ENCODE results near the gene TPD52L1. TPM values are rescaled to one million over a fixed set of nuclear protein-coding genes. Genes with fewer than 3 reads are reported as not detected.

Gene TPD52L1
- total RNA-seq, 1 donor from 2014 or later, result 57.7 TPM

DNA sequence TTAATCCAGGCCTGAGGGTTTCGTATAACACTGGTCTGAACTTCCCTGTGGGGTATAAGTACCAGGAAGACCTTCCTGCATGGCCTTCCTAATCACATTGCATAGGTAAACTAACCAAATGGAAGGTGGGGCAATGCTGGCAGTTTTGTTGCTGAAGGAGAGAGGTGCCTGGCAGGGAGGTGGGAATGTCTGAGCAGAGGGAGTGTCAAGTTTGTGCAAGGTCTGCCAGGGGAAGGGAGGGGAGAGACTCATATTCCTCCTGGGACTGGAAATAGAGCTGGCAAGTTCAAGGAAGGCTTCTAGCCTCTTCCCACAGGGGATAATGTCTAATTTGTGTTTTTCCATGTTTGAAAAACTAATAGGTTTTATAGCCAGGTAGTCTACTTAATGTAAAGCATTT is 77.6 kb downstream of the TPD52L1 start:
- DNase-seq (ENCODE audit: low read depth), result no peak
- TF ChIP-seq, protein P1, sequence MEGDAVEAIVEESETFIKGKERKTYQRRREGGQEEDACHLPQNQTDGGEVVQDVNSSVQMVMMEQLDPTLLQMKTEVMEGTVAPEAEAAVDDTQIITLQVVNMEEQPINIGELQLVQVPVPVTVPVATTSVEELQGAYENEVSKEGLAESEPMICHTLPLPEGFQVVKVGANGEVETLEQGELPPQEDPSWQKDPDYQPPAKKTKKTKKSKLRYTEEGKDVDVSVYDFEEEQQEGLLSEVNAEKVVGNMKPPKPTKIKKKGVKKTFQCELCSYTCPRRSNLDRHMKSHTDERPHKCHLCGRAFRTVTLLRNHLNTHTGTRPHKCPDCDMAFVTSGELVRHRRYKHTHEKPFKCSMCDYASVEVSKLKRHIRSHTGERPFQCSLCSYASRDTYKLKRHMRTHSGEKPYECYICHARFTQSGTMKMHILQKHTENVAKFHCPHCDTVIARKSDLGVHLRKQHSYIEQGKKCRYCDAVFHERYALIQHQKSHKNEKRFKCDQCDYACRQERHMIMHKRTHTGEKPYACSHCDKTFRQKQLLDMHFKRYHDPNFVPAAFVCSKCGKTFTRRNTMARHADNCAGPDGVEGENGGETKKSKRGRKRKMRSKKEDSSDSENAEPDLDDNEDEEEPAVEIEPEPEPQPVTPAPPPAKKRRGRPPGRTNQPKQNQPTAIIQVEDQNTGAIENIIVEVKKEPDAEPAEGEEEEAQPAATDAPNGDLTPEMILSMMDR (IDR thresholded peaks at IDR 0.05; ENCODE audit: insufficient read depth, low read length, poor library complexity, severe bottlenecking), result no peak
- no peak overlapping the region for H3K4me3 ChIP-seq (ENCODE audit: low read depth, low read length)

DNA sequence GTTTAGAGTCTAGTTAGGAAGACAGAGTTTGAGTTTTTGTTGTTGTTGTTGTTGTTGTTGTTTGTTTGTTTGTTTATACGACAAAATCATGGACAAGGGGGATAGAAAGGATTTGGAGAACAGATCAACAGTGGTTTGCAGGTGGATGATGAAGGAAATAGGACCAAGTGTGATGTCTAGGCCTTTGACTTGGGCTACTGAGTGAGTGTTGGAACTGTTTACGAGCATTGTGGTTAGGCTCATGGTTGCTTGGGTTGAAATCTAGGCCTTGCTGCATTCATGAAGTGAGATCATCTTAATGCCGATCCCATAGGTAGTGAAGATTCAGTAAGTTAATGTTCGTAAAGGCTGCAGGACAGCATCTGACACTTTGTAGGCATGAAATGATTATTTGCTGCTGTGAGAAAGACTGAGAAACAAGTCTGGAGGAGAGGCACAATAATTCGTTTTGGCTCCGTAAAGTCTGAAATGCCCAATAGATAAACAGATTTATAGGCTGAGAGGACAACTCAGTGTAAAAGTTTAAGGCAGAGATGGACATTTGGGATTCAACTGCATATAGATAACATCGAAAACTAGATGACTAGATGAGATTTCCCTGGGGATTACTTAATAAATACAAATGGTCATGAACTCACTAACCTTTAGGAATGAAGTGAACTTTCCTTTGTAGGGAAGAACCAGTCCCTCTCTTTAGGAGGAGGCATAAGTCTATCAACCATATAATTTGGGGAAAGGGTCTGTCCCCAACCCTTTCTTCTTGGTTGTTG is 78.2 kb downstream of the TPD52L1 start:
- DNase-seq (ENCODE audit: low read depth), result no peak
- Histone ChIP-seq H3K27me3 (ENCODE audit: control insufficient read depth, insufficient read depth, low read length) (no peaks in the 10 kb centered on the region), H3K4me3 (ENCODE audit: low read depth, low read length) (no peak overlapping the region), H3K36me3 (ENCODE audit: control insufficient read depth, insufficient read depth, low read length) (no peaks in the 10 kb centered on the region)
- TF ChIP-seq, protein P1 (IDR thresholded peaks at IDR 0.05; ENCODE audit: insufficient read depth, low read length, poor library complexity, severe bottlenecking), result no peak

More for the DNA sequence above, 77.6 kb downstream of the TPD52L1 start:
- Histone ChIP-seq H3K27me3 (ENCODE audit: control insufficient read depth, insufficient read depth, low read length) (no peaks in the 10 kb centered on the region), H3K36me3 (ENCODE audit: control insufficient read depth, insufficient read depth, low read length) (no peaks in the 10 kb centered on the region)

DNA sequence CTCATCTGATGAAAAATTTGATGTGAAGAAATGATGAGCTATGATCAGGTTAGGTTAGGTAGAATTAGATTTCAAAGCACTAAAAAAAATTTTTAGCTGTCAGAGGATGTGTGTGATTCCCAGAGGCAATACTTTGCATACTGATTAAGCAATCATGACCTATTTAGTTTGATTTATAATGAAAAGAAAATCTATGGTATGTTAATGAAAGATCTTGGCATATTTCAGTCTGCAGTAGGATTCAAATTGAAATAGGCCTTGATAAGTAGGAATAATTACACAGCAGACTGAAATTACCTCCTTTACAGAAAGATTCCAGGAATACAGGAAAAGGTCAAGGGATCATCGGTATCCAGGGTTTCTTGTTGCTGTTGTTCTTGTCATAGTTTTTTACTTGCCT is 78.9 kb downstream of the TPD52L1 start:
- Histone ChIP-seq H3K27me3 (ENCODE audit: control insufficient read depth, insufficient read depth, low read length) (no peaks in the 10 kb centered on the region), H3K4me3 (ENCODE audit: low read depth, low read length) (no peak overlapping the region), H3K36me3 (ENCODE audit: control insufficient read depth, insufficient read depth, low read length) (no peaks in the 10 kb centered on the region)
- TF ChIP-seq, protein P1 (IDR thresholded peaks at IDR 0.05; ENCODE audit: insufficient read depth, low read length, poor library complexity, severe bottlenecking), result no peak
- DNase-seq (ENCODE audit: low read depth), result no peak

DNA sequence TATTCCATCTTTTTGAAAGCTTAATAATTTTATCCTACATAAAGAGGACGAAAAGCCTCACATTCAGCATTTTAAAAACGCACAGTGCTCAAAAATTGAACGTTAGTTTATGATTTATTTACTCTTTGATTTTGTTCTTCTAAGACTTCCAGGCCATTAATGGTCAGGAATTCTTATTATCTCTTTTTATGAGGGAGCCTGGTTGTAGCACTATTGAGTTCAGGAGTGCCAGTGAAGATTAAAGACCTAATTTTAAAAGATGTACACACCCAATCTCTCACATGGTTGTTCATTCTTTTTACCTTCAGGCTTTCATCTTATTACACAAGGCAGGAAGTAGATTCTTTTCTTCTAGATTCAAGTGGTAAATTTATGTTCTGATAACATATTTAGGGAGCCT is 79.6 kb downstream of the TPD52L1 start:
- TF ChIP-seq, protein P1 (IDR thresholded peaks at IDR 0.05; ENCODE audit: insufficient read depth, low read length, poor library complexity, severe bottlenecking), result no peak
- Histone ChIP-seq H3K27me3 (ENCODE audit: control insufficient read depth, insufficient read depth, low read length) (no peaks in the 10 kb centered on the region), H3K4me3 (ENCODE audit: low read depth, low read length) (no peak overlapping the region), H3K36me3 (ENCODE audit: control insufficient read depth, insufficient read depth, low read length) (no peaks in the 10 kb centered on the region)
- DNase-seq (ENCODE audit: low read depth), result no peak

DNA sequence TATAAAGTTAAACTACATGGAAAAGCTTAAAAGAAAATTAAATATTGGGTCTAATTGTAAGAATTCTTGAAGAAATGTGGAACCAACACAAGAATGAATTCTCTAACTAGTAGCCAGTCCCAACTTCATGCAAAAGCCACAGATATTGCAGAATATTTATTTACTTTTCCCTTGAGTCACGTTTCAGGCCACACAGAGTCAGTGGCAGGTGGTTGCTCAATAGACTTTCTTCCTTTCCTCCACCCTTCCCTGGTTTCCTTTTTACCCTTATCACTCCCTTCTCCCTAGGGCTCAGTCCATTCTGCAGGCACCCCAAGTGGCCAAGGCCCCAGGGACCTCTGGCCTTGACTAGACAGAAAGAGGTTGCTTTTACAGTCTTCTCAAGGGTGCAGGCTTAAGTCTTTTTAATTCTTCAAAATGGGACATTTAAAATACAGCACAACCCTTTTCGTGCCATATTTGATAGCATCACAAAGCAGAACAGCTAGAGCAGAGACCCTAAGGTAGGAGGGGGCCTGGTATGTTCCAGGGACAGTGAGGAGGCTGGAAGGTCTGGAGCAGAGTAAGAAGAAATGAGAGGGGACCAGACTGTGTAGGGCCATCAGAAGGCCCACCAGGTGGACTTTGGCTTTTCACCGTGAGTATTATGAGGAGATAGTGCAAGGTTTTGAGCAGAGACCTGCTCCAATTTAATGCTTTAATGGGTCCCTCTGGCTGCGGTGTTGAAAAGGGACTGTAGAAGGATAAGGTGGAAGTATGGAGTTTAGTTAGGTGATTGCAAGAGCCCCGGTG is 83.2 kb downstream of the TPD52L1 start:
- H3K4me3 ChIP-seq (ENCODE audit: low read depth, low read length), result no peak overlapping the region
- H3K27me3 ChIP-seq (ENCODE audit: control insufficient read depth, insufficient read depth, low read length), result no peaks in the 10 kb centered on the region
- DNase-seq (ENCODE audit: low read depth), result no peak
- no peaks in the 10 kb centered on the region for H3K36me3 ChIP-seq (ENCODE audit: control insufficient read depth, insufficient read depth, low read length)
- TF ChIP-seq, protein P1 (IDR thresholded peaks at IDR 0.05; ENCODE audit: insufficient read depth, low read length, poor library complexity, severe bottlenecking), result no peak

Data from kidney epithelial cell (primary cell).